DOHH2 (cell line): Measurements from ENCODE around the gene MAP1LC3A.

Experiments used
- CTCF ChIP-seq: fragments of 200-600 bp; sonication (generic); IDR thresholded peaks from one replicate; pipeline ENCODE4 v1.5.1; 2014; ENCODE audit warnings: antibody characterized with exemption, mild to moderate bottlenecking, low read depth, low read length; ENCODE audit not compliant: poor library complexity, severe bottlenecking
- EZH2phosphoT487 ChIP-seq: fragments of 200-600 bp; sonication (generic); IDR thresholded peaks from 2 replicates; pipeline ENCODE4 v1.6.1; 2017; ENCODE audit warnings: borderline replicate concordance, mild to moderate bottlenecking, antibody characterized with exemption, low read length, moderate library complexity, mixed read lengths

GRCh38 chr20:34600892-34601653, 42.6 kb downstream of the MAP1LC3A start:
- no peak for TF ChIP-seq CTCF
- no peak for TF ChIP-seq EZH2phosphoT487
